Measurements from ENCODE around the gene DAAM1.

Gene DAAM1

GRCh38 chr14:59308086-59308485 lies 119.6 kb downstream of the DAAM1 start:
- no peak overlapping the region for H3K27ac ChIP-seq

GRCh38 chr14:59308673-59309072 lies 120.2 kb downstream of the DAAM1 start:
- H3K27ac ChIP-seq = no peak overlapping the region
- DNase-seq (ENCODE audit: low read depth, low spot score) = no peak

More at GRCh38 chr14:59308086-59308485, 119.6 kb downstream of the DAAM1 start:
- no peak for DNase-seq (ENCODE audit: low read depth, low spot score)

- DNase-seq (ENCODE audit: low read depth, low spot score) = no peak
- no peak overlapping the region for H3K27ac ChIP-seq
Observed at GRCh38 chr14:59309291-59309900, 120.9 kb downstream of the DAAM1 start.

- H3K27ac ChIP-seq = no peak overlapping the region
- peak; percentile 73 for DNase-seq (ENCODE audit: low read depth, low spot score)
Observed at GRCh38 chr14:59310633-59311032, 122.2 kb downstream of the DAAM1 start.

- no peak for DNase-seq (ENCODE audit: low read depth, low spot score)
- H3K27ac ChIP-seq = no peak overlapping the region
Observed at GRCh38 chr14:59311723-59312122, 123.3 kb downstream of the DAAM1 start.

- no peak overlapping the region for H3K27ac ChIP-seq
- DNase-seq (ENCODE audit: low read depth, low spot score) = no peak
Observed at GRCh38 chr14:59313144-59313651, 124.7 kb downstream of the DAAM1 start.

- no peak for DNase-seq (ENCODE audit: low read depth, low spot score)
- H3K27ac ChIP-seq = no peak overlapping the region
Observed at GRCh38 chr14:59313658-59314608, 125.5 kb downstream of the DAAM1 start.

GRCh38 chr14:59314953-59315599 lies 126.6 kb downstream of the DAAM1 start:
- DNase-seq (ENCODE audit: low read depth, low spot score) = no peak
- no peak overlapping the region for H3K27ac ChIP-seq

- H3K27ac ChIP-seq = no peak overlapping the region
- DNase-seq (ENCODE audit: low read depth, low spot score) = no peak
Observed at GRCh38 chr14:59316151-59316830, 127.8 kb downstream of the DAAM1 start.

GRCh38 chr14:59317346-59317745 lies 128.9 kb downstream of the DAAM1 start:
- H3K27ac ChIP-seq = no peak overlapping the region
- DNase-seq (ENCODE audit: low read depth, low spot score) = no peak

- DNase-seq (ENCODE audit: low read depth, low spot score) = no peak
- H3K27ac ChIP-seq = no peak overlapping the region
Observed at GRCh38 chr14:59317798-59318505, 129.5 kb downstream of the DAAM1 start.

- no peak overlapping the region for H3K27ac ChIP-seq
- DNase-seq (ENCODE audit: low read depth, low spot score) = no peak
Observed at GRCh38 chr14:59318908-59319307, 130.4 kb downstream of the DAAM1 start.

- peak overlapping the region; percentile 66 for H3K27ac ChIP-seq
- DNase-seq (ENCODE audit: low read depth, low spot score) = no peak
Observed at GRCh38 chr14:59320361-59320760, 131.9 kb downstream of the DAAM1 start.

- H3K27ac ChIP-seq = peak overlapping the region; percentile 66
- peak; percentile 54 for DNase-seq (ENCODE audit: low read depth, low spot score)
Observed at GRCh38 chr14:59320763-59321625, 132.5 kb downstream of the DAAM1 start.

GRCh38 chr14:59321626-59321949 lies 133.1 kb downstream of the DAAM1 start:
- peak overlapping the region; percentile 66 for H3K27ac ChIP-seq
- DNase-seq (ENCODE audit: low read depth, low spot score) = no peak

GRCh38 chr14:59325906-59326305 lies 137.4 kb downstream of the DAAM1 start:
- no peak for DNase-seq (ENCODE audit: low read depth, low spot score)
- no peak overlapping the region for H3K27ac ChIP-seq

GRCh38 chr14:59328454-59328853 lies 140.0 kb downstream of the DAAM1 start:
- no peak for DNase-seq (ENCODE audit: low read depth, low spot score)
- no peak overlapping the region for H3K27ac ChIP-seq

- H3K27ac ChIP-seq = no peak overlapping the region
- no peak for DNase-seq (ENCODE audit: low read depth, low spot score)
Observed at GRCh38 chr14:59330455-59330854, 142.0 kb downstream of the DAAM1 start.

GRCh38 chr14:59331217-59331616 lies 142.8 kb downstream of the DAAM1 start:
- no peak for DNase-seq (ENCODE audit: low read depth, low spot score)
- no peak overlapping the region for H3K27ac ChIP-seq

Measured in epithelial cell of prostate (primary cell).